HTERT RPE-1 (cell line): ENCODE results near the gene MSL3B.

Experiments
- in situ Hi-C: fragments of 300-500 bp; cut with MboI; formaldehyde crosslinking; loops from 4 replicates; pipeline ENCODE4 v1.14.3; 2020; ENCODE audit warnings: low sequenced_read_pairs

MSL3B gene

GRCh38 chr2:233835230-233836186, 32.7 kb downstream of the MSL3B start:
- in situ Hi-C loops: no loop called here

- in situ Hi-C loops: no loop called here
These were observed 34.8 kb downstream of the MSL3B start for GRCh38 chr2:233833345-233833744.

DNA sequence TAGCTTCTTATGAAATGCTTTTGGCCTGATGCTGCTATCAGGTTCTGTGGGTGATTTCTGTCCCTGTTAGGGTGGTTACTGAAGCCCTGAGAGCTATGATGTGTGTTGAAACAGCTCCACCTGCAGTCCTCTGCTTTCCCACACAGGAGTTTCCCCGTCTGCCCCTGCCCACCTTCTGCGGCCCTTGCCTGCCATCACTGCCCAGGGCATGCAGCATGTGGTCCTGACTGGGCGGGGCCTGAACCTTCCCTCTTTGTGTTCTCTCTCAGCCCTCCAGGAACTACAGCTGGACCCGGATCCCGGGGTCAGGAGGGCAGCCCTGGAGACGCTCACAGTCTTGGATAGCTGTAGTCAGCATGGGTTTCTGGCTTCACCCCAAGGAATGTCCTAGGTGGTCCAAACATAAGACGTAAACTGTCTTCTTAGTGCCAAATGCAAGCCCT, 35.3 kb downstream of the MSL3B start:
- in situ Hi-C loops: no loop called here

GRCh38 chr2:233832414-233832813, 35.8 kb downstream of the MSL3B start:
- in situ Hi-C loops: no loop called here

- in situ Hi-C loops: no loop called here
These were observed 36.3 kb downstream of the MSL3B start for GRCh38 chr2:233831861-233832260.

DNA sequence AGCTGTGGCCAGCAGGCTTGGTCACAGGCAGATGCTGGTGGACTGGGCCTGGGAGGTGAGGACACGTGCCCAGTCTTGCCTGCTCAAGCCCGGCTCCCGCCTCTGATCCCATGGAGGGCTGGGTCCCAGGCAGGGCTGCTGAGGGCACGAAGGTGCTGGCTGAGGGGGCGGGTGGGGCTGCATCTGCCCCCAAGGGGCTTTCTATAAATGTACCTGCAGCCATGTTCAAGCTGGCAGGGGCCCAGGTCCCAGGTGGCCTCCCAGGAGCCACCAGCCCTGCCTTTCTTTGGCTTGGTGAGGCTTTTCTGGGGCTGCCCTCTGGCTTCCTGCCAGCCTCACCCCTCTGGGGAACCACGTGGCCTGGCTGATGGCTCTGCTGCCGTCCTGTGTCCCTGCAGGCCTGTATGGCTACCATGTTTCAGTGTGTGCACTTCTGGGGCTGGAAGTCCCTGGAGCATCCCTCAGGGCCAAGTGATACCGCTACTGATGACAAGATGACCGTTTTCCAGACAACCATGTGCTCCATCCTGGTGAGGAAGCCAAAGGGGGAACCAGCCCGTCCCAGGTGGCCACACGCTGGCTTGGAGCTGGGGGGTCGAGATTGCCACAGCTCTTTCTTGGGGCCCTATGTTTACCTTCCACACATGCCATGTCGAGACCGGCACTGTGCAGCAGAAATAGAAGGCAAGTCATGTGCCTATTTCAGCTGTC, 37.0 kb downstream of the MSL3B start:
- in situ Hi-C loops: no loop called here

- in situ Hi-C loops: no loop called here
These were observed 37.9 kb downstream of the MSL3B start for GRCh38 chr2:233830111-233830802.

DNA sequence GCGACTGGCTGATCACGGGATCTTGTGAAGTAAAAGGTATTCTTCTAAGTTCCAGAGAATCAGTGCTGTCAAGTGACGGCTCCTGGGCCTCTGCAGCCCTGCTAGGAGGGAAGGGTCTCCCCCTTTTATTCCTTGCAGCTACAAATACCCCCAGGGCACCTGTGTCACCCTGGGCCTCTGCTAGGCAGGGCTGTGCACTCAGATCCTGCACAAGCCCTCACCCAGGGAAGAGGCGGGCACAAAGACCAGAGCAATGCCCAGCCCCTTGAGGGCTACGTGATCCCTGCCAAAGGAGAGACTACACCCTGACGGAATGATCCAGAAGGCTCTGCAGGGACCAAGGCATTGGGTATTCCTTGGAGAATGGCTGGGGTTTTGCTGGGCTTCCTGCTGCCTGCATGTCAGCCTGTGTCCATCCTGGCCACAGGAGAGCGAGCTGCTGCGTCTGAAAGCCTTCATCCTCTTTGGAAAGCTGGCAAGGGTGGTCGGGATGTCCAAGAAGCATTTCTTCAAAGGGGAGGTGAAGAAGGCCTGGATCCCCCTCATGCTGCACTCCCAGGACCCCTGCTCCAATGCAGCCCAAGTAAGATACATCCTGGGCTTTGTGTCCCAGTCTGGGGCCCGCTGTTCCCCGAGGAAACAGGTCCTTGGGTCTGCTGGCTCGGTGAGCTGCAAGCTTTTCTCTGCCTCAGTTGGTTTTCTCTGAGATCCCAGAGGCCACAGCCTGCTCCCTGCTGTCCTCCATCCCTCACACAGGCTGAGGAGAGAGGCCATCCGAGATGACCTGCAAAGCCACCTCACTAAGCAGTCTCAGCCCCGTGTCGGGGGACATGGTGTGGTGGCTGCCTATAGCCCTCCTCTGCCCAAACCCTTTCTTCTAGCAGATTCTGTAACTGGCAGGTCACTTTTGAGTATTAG, 38.7 kb downstream of the MSL3B start:
- in situ Hi-C loops: no loop called here

- in situ Hi-C loops: no loop called here
These were observed 39.5 kb downstream of the MSL3B start for GRCh38 chr2:233828546-233829192.

DNA sequence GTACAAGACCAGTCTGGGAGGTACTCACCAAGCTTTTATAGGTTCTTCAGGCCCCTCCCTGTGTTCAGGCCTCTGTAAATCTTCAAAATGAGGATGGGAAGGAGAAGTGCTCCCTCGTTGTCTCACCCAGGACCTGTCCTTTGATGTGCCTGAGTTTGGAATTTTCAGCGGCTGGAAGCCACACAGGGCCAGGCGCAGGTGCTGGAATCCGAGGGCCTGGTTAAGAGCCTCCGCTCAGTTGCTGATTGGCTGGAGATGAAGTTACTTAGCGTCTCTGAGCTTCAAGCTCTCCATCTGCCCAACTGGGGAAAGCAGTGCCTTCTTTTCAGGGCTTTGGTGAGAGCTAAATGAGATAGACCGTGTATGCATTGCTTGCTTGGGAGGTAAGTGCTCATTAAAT, 43.8 kb downstream of the MSL3B start:
- in situ Hi-C loops: no loop called here

- in situ Hi-C loops: no loop called here
These were observed 44.5 kb downstream of the MSL3B start for GRCh38 chr2:233823731-233824121.

DNA sequence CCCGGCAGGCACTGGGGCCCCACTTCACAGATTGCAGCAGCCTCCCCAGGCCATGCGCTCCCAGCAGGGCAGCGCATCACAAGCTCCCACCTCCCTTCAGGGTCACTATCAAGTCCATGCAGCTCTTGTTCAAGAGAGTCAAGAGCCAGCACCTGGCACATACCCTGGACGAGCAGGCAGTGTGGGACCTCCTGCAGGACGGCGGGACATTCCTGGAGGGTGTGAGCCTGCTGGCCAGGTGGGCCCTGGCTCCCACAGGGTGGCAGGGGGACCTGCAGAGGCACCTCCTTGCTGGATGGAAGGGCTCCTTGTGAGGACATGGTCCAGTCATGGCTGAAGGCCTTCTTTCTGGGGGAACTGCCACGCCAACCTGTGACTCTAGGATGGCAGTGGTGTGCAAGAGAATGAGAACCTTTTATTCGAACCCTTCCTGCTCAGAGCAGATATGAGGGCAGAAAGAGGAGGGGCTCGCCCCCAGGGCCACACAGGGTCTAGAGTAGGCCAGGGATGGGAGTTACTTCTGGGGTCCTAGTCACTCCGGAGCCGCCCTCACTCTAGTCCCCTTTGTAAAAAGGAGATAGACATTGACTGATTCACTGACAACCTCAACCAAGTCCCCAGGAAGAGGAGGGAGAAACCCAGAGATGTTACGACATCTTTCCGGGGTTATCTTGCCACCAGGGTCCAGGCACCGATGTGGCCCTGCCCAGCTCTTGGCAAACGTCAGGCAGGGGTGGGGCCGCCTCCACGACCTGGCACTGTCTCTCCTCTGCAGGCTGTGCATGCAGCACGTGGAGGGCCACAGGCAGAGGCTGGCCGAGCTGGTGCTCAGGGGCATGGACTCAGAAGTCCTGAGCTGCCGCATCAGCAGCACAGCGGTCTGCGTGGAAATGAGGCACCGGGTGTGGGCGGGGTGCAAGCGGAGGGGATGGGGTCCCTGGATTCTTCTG, 45.1 kb downstream of the MSL3B start:
- in situ Hi-C loops: no loop called here

DNA sequence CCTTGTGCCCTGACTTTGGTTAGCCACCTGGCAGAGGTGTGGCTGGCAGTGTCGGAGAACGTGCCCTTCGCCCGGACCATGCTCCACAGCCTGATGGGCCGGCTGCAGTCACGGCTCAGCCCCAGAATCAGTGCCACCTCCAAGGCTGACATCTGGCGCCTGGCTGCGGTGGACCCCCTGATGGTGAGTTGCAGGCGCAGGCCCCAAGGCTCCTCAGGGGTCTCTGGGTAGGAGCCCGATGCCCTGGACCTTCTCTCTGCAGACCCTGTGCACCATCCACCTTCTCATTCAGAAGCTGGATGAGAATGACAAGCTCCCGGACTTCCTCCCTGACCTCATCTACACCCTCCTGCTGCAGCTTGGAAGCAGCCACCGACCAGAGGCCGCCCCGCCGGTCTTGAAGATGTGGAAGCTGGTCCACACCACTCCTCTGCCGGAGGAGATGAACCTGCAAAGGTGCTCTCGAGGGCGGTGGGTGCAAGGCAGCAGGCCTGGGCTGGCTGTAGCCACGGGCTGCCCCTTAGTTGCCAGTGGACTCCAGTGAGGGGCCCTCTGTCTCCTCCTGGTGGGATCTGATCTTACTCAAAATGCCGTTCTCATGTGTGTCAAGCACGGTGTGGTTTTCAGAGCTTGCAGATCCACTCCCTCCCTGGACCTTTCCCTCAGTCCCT, 46.0 kb downstream of the MSL3B start:
- in situ Hi-C loops: no loop called here

GRCh38 chr2:233821709-233822100, 46.5 kb downstream of the MSL3B start:
- in situ Hi-C loops: no loop called here

GRCh38 chr2:233821196-233821595, 47.0 kb downstream of the MSL3B start:
- in situ Hi-C loops: no loop called here

- in situ Hi-C loops: no loop called here
These were observed 47.4 kb downstream of the MSL3B start for GRCh38 chr2:233820774-233821105.

- in situ Hi-C loops: no loop called here
These were observed 48.1 kb downstream of the MSL3B start for GRCh38 chr2:233819884-233820773.
